Neural cell (in vitro differentiated cells): ENCODE results near the gene PLSCR3. TPM values are rescaled to one million over a fixed set of nuclear protein-coding genes. Genes with fewer than 3 reads are reported as not detected.

Experiments
- H2AFZ ChIP-seq: fragments of 200-600, 300-800 bp; sonication (generic), shearing (Covaris generic); 2 replicates; pipeline ENCODE4 v1.6.0; 2014; ENCODE audit warnings: low read depth, mild to moderate bottlenecking, antibody characterized with exemption, low read length, moderate library complexity
- H3F3A ChIP-seq: fragments of 200-600 bp; shearing (Covaris generic); 2 replicates; pipeline ENCODE4 v1.6.1; 2016; ENCODE audit warnings: mild to moderate bottlenecking, moderate library complexity, mixed read lengths, antibody characterized with exemption, low read length; ENCODE audit not compliant: insufficient read depth, poor library complexity, severe bottlenecking
- H3K27ac ChIP-seq: fragments of 200-600, 300-800 bp; sonication (generic), shearing (Covaris generic); 2 replicates; pipeline ENCODE4 v1.5.1; 2014; ENCODE audit warnings: mild to moderate bottlenecking, low read length, moderate library complexity
- H3K27me3 ChIP-seq: fragments of 300-800, 200-600 bp; sonication (generic), shearing (Covaris generic); 2 replicates; pipeline ENCODE4 v1.6.0; 2014; ENCODE audit warnings: mild to moderate bottlenecking, low read depth, low read length, moderate library complexity; ENCODE audit not compliant: insufficient read depth
- H3K36me3 ChIP-seq: fragments of 300-800, 200-600 bp; sonication (generic), shearing (Covaris generic); 2 replicates; pipeline ENCODE4 v1.5.1; 2014; ENCODE audit warnings: mild to moderate bottlenecking, antibody characterized with exemption, low read length, moderate library complexity; ENCODE audit not compliant: insufficient read depth
- H3K4me2 ChIP-seq: fragments of 300-800, 200-600 bp; sonication (generic), shearing (Covaris generic); 2 replicates; pipeline ENCODE4 v1.6.0; 2014; ENCODE audit warnings: mild to moderate bottlenecking, low read length
- H3K4me3 ChIP-seq: fragments of 300-800, 200-600 bp; sonication (generic), shearing (Covaris generic); 2 replicates; pipeline ENCODE4 v1.5.1; 2014; ENCODE audit warnings: mild to moderate bottlenecking, low read length, moderate library complexity
- H3K79me2 ChIP-seq: fragments of 200-600 bp; shearing (Covaris generic); replicated peaks from 2 replicates; pipeline ENCODE4 v1.6.0; 2014; ENCODE audit warnings: mild to moderate bottlenecking, low read length, moderate library complexity; ENCODE audit not compliant: insufficient read depth
- H3K9ac ChIP-seq: fragments of 300-800, 200-600 bp; sonication (generic), shearing (Covaris generic); 2 replicates; pipeline ENCODE4 v1.6.1; 2016; ENCODE audit warnings: mild to moderate bottlenecking, low read length, mixed read lengths
- H3K9me2 ChIP-seq: fragments of 200-600 bp; shearing (Covaris generic); 2 replicates; pipeline ENCODE4 v1.6.1; 2016; ENCODE audit warnings: mild to moderate bottlenecking, low read length, mixed read lengths; ENCODE audit not compliant: insufficient read depth
- H3K9me3 ChIP-seq: fragments of 200-600, 300-800 bp; sonication (generic), shearing (Covaris generic); 2 replicates; pipeline ENCODE4 v1.6.1; 2016; ENCODE audit warnings: mild to moderate bottlenecking, mixed run types, low read length, moderate library complexity, mixed read lengths
- H4K20me1 ChIP-seq: fragments of 200-600 bp; shearing (Covaris generic); 2 replicates; pipeline ENCODE4 v1.6.1; 2016; ENCODE audit warnings: mild to moderate bottlenecking, mixed run types; ENCODE audit not compliant: insufficient read depth
- CTCF ChIP-seq: fragments of 450-650 bp; IDR thresholded peaks from 2 replicates; pipeline ENCODE4 v1.5.1; 2014; ENCODE audit warnings: antibody characterized with exemption, mild to moderate bottlenecking, moderate library complexity; ENCODE audit not compliant: poor library complexity, severe bottlenecking
- EP300 ChIP-seq: fragments of 450-650 bp; conservative IDR thresholded peaks from 2 replicates; pipeline ENCODE4 v1.6.1; 2014; ENCODE audit warnings: antibody characterized with exemption, mild to moderate bottlenecking, moderate library complexity; ENCODE audit not compliant: poor library complexity, severe bottlenecking
- EZH2 ChIP-seq: fragments of 200-600, 300-800 bp; shearing (Covaris generic), sonication (generic); IDR thresholded peaks from 2 replicates; pipeline ENCODE4 v1.6.1; 2014; ENCODE audit warnings: antibody characterized with exemption, low read length, borderline replicate concordance, mild to moderate bottlenecking; ENCODE audit not compliant: insufficient read depth, poor library complexity, severe bottlenecking
- MXI1 ChIP-seq: fragments of 450-650 bp; conservative IDR thresholded peaks from 2 replicates; pipeline ENCODE4 v1.6.1; 2014; ENCODE audit warnings: antibody characterized with exemption, mild to moderate bottlenecking; ENCODE audit not compliant: poor library complexity, severe bottlenecking
- POLR2AphosphoS5 ChIP-seq: IDR thresholded peaks from 2 replicates; pipeline ENCODE4 v1.6.1; 2012
- RAD21 ChIP-seq: fragments of 450-650 bp; conservative IDR thresholded peaks from 2 replicates; pipeline ENCODE4 v1.6.1; 2014; ENCODE audit warnings: antibody characterized with exemption, mild to moderate bottlenecking, moderate library complexity
- REST ChIP-seq: IDR thresholded peaks from 2 replicates; pipeline ENCODE4 v1.6.1; 2012; ENCODE audit warnings: borderline replicate concordance
- SMC3 ChIP-seq: fragments of 450-650 bp; conservative IDR thresholded peaks from 2 replicates; pipeline ENCODE4 v1.6.1; 2014; ENCODE audit warnings: antibody characterized with exemption, mild to moderate bottlenecking, moderate library complexity; ENCODE audit not compliant: poor library complexity
- TAF1 ChIP-seq: IDR thresholded peaks from 2 replicates; pipeline ENCODE4 v1.6.1; 2012; ENCODE audit warnings: low read depth
- polyA plus RNA-seq: library from polyadenylated mRNA; depleted of rRNA; stranded (reverse); fragments of >200 nt; gene quantifications from 2 replicates; pipeline ENCODE4 v1.2.3, GENCODE V29; 2014

Gene PLSCR3
- polyA plus RNA-seq, 1 donor from 2014 or later, result 15.9 TPM

GRCh38 chr17:7383371-7383741 lies 11.0 kb downstream of the PLSCR3 start:
- Histone ChIP-seq H3K27ac (no peak overlapping the region), H3K79me2 (no peaks in the 10 kb centered on the region), H3F3A (no peaks in the 10 kb centered on the region), H3K36me3 (no peaks in the 10 kb centered on the region), H3K9ac (no peak overlapping the region), H4K20me1 (no peaks in the 10 kb centered on the region), H3K9me2 (no peaks in the 10 kb centered on the region), H3K27me3 (peaks cover 38% of the 10 kb centered on the region), H3K4me3 (no peak overlapping the region), H2AFZ (no peak overlapping the region), H3K4me2 (no peak overlapping the region), H3K9me3 (peaks cover 9% of the 10 kb centered on the region)
- no peak for TF ChIP-seq EP300
- no peak for TF ChIP-seq TAF1
- no peak for TF ChIP-seq RAD21
- no peak for TF ChIP-seq EZH2
- no peak for TF ChIP-seq REST
- no peak for TF ChIP-seq MXI1
- TF ChIP-seq SMC3, result no peak
- no peak for TF ChIP-seq CTCF
- TF ChIP-seq POLR2AphosphoS5, result no peak

GRCh38 chr17:7382901-7383300 lies 11.4 kb downstream of the PLSCR3 start:
- H3K27ac ChIP-seq, result no peak overlapping the region
- no peak overlapping the region for H3K4me2 ChIP-seq
- no peak for TF ChIP-seq POLR2AphosphoS5
- TF ChIP-seq RAD21, result no peak
- no peak for TF ChIP-seq EP300
- TF ChIP-seq CTCF, result no peak
- no peak for TF ChIP-seq REST
- no peak for TF ChIP-seq SMC3
- TF ChIP-seq TAF1, result no peak
- no peak for TF ChIP-seq EZH2
- no peak for TF ChIP-seq MXI1
- H3K9ac ChIP-seq, result no peak overlapping the region
- H4K20me1 ChIP-seq, result no peaks in the 10 kb centered on the region
- H2AFZ ChIP-seq, result no peak overlapping the region
- no peak overlapping the region for H3K4me3 ChIP-seq
- H3K27me3 ChIP-seq, result peaks cover 38% of the 10 kb centered on the region
- H3K79me2 ChIP-seq, result no peaks in the 10 kb centered on the region
- no peaks in the 10 kb centered on the region for H3F3A ChIP-seq
- H3K9me3 ChIP-seq, result peaks cover 9% of the 10 kb centered on the region
- no peaks in the 10 kb centered on the region for H3K9me2 ChIP-seq
- H3K36me3 ChIP-seq, result no peaks in the 10 kb centered on the region
